Activated CD4-positive, alpha-beta T cell treated with anti-CD3 and anti-CD28 coated beads for 48 hours (primary cell): ENCODE measurements around the gene STX16.
A peak's percentile ranks its signal among the peaks of the same experiment; 100 is the strongest.

Experiments
- DNase-seq: peaks from one replicate; pipeline ENCODE4 v3.0.0-alpha.2; 2020

The STX16 gene

GRCh38 chr20:58619077-58619863 is 31.8 kb upstream of the STX16 start:
- no peak for DNase-seq

- no peak for DNase-seq
These were observed 31.1 kb upstream of the STX16 start for GRCh38 chr20:58619864-58620431.

- DNase-seq: no peak
These were observed 29.1 kb upstream of the STX16 start for GRCh38 chr20:58621906-58622548.

- DNase-seq: no peak
These were observed 28.2 kb upstream of the STX16 start for GRCh38 chr20:58622671-58623578.

GRCh38 chr20:58623579-58624473 is 27.3 kb upstream of the STX16 start:
- no peak for DNase-seq

- DNase-seq: no peak
These were observed 26.4 kb upstream of the STX16 start for GRCh38 chr20:58624687-58625086.

GRCh38 chr20:58625585-58625984 is 25.5 kb upstream of the STX16 start:
- no peak for DNase-seq

GRCh38 chr20:58626051-58626450 is 25.0 kb upstream of the STX16 start:
- DNase-seq: no peak

- no peak for DNase-seq
These were observed 23.6 kb upstream of the STX16 start for GRCh38 chr20:58627212-58628072.

GRCh38 chr20:58628491-58629214 is 22.4 kb upstream of the STX16 start:
- DNase-seq: no peak

GRCh38 chr20:58629215-58629580 is 21.9 kb upstream of the STX16 start:
- no peak for DNase-seq

- no peak for DNase-seq
These were observed 21.0 kb upstream of the STX16 start for GRCh38 chr20:58630063-58630462.

GRCh38 chr20:58633161-58634053 is 17.7 kb upstream of the STX16 start:
- DNase-seq: no peak

- no peak for DNase-seq
These were observed 17.0 kb upstream of the STX16 start for GRCh38 chr20:58634059-58634458.

GRCh38 chr20:58634521-58635278 is 16.4 kb upstream of the STX16 start:
- peak; percentile 55 for DNase-seq

- no peak for DNase-seq
These were observed 15.8 kb upstream of the STX16 start for GRCh38 chr20:58635279-58635665.

GRCh38 chr20:58636396-58636982 is 14.6 kb upstream of the STX16 start:
- DNase-seq: no peak

GRCh38 chr20:58636983-58637421 is 14.1 kb upstream of the STX16 start:
- DNase-seq: no peak
